Hepatic stellate cell (primary cell): ENCODE results near the gene ARTN.

Experiments used
- DNase-seq: peaks from one replicate; pipeline ENCODE4 v3.0.0; 2011; ENCODE audit warnings: low spot score

Gene ARTN

GRCh38 chr1:43925846-43926245, 7.8 kb upstream of the ARTN start:
- no peak for DNase-seq

- no peak for DNase-seq
Measured at GRCh38 chr1:43930168-43930948, 3.2 kb upstream of the ARTN start.

GRCh38 chr1:43930949-43931275, 2.7 kb upstream of the ARTN start:
- no peak for DNase-seq

GRCh38 chr1:43931711-43932660, 1.6 kb upstream of the ARTN start:
- DNase-seq, result no peak

- peak; percentile 78 for DNase-seq
Measured at GRCh38 chr1:43932786-43933385, 715 bp upstream of the ARTN start.

GRCh38 chr1:43934101-43934985, 742 bp downstream of the ARTN start:
- DNase-seq, result peak; percentile 86

GRCh38 chr1:43934986-43935324, 1.4 kb downstream of the ARTN start:
- no peak for DNase-seq

GRCh38 chr1:43935711-43936427, 2.3 kb downstream of the ARTN start:
- DNase-seq, result no peak

GRCh38 chr1:43936431-43937151, 3.0 kb downstream of the ARTN start:
- no peak for DNase-seq

- DNase-seq, result no peak
Measured at GRCh38 chr1:43937179-43937865, 3.7 kb downstream of the ARTN start.

- no peak for DNase-seq
Measured at GRCh38 chr1:43938383-43938782, 4.8 kb downstream of the ARTN start.

GRCh38 chr1:43938892-43939587, 5.4 kb downstream of the ARTN start:
- DNase-seq, result no peak

- no peak for DNase-seq
Measured at GRCh38 chr1:43942411-43942810, 8.8 kb downstream of the ARTN start.

- DNase-seq, result no peak
Measured at GRCh38 chr1:43944860-43945259, 11.3 kb downstream of the ARTN start.

- DNase-seq, result no peak
Measured at GRCh38 chr1:43945674-43946235, 12.2 kb downstream of the ARTN start.

- DNase-seq, result peak; percentile 98
Measured at GRCh38 chr1:43946236-43947060, 12.8 kb downstream of the ARTN start, which contains the start of gene IPO13. TSS of gene IPO13 (plus strand) at chr1:43946950. CDS start at chr1:43947601, 651 bp downstream.

GRCh38 chr1:43947061-43947873, 13.7 kb downstream of the ARTN start:
- DNase-seq, result no peak
